Frontal cortex (tissue), 4 donors: Measurements from ENCODE around the gene PSMB1. TPM values are rescaled to one million over a fixed set of nuclear protein-coding genes. Genes with fewer than 3 reads are reported as not detected.
"Not testable (repeated sequence)": the region's sequence is repeated elsewhere in the genome, so short reads cannot be mapped to it uniquely, and the experiment has no call there.

Experiments
- DNase-seq, 2 donors: peaks; one replicate each; pipeline ENCODE4 v3.0.0; 2012; ENCODE audit warnings: low spot score in 2 of 2
- FAIRE-seq: peaks from 2 replicates; lab custom pipeline; 2012; peaks lifted over from hg19 to GRCh38; lab: Jason Lieb, UNC
- total RNA-seq: library from RNA; depleted of rRNA; stranded (reverse); fragments of >200 nt; gene quantifications from one replicate; pipeline ENCODE4 v1.2.3, GENCODE V29; 2014
- donor health status: control.
- donor health status: control.
- donor health status: control.

PSMB1 gene
- total RNA-seq, 1 donor from 2014 or later = 220 TPM

GRCh38 chr6:170506446-170506845, 46.7 kb downstream of the PSMB1 start:
- DNase-seq (no peak), FAIRE-seq (no peak)

DNA sequence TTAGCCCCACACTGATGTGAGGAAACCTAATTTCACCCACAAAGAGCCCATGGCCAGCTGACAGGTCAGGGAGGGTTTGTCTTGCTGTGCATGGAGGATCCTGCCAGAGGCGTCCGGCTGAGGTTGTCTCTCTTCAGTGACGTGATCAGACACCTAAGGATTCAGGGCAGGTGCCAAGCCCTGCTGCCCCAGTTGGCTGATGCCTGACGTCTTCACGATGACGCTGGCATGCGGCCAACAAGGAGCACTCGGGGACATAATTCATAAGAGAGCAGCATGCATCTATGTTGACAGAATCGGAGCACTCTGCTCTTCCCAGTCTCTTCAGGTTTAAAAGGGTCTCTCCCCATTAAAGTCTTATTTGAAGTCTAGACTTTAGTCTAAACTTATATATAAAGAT, 47.8 kb downstream of the PSMB1 start:
- DNase-seq (peak in 1 of 2 donors; percentile 23), FAIRE-seq (no peak)

GRCh38 chr6:170504479-170504878, 48.6 kb downstream of the PSMB1 start:
- FAIRE-seq = no peak
- no peak for DNase-seq

- DNase-seq = no peak
- FAIRE-seq = no peak
Observed at GRCh38 chr6:170503414-170503761, 49.7 kb downstream of the PSMB1 start.

DNA sequence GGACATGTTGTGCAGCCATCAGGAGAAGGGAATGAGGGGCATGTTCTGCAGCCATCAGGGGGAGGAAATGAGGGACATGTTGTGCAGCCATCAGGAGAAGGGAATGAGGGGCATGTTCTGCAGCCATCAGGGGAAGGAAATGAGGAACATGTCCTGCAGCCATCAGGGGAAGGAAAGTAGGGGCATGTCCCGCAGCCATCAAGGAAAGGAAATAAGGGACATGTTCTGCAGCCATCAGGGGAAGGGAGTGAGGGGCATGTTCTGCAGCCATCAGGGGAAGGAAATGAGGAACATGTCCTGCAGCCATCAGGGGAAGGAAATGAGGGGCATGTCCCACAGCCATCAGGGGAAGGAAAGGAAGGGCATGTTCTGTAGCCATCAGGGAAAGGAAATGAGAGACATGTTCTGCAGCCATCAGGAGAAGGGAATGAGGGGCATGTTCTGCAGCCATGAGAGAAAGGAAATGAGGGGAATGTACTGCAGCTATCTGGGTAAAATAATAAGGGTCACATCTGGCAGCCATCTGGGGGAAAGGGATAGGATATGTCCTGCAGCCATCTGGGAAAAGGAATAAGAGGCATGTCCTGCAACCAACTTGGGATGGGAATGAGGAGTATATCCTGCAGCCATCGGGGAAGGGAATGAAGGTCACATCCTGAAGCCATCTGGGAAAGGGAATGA, 50.2 kb downstream of the PSMB1 start:
- not testable (repeated sequence) for FAIRE-seq, DNase-seq

- DNase-seq, FAIRE-seq: not testable (repeated sequence)
Observed at GRCh38 chr6:170502268-170502667, 50.8 kb downstream of the PSMB1 start.

DNA sequence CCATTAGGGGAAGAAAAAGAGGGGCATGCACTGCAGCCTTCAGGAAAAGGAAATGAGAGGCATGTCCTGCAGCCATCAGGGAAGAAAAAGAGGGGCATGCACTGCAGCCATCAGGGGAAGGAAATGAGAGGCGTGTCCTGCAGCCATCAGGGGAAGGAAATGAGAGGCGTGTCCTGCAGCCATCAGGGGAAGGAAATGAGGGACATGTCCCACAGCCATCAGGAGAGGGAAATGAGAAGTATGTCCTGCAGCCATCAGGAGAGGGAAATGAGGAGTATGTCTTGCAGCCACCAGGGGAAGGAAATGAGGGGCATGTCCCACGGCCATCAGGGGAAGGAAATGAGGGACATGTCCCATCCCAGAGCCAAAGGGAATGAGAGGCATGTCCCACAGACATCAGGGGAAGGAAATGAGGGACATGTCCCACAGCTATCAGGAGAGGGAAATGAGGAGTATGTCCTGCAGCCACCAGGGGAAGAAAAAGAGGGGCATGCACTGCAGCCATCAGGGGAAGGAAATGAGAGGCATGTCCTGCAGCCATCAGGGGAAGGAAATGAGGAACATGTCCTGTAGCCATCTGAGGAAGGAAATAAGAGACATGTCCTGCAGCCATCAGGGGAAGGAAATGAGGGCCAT, 52.0 kb downstream of the PSMB1 start:
- DNase-seq (no peak), FAIRE-seq (no peak)

DNA sequence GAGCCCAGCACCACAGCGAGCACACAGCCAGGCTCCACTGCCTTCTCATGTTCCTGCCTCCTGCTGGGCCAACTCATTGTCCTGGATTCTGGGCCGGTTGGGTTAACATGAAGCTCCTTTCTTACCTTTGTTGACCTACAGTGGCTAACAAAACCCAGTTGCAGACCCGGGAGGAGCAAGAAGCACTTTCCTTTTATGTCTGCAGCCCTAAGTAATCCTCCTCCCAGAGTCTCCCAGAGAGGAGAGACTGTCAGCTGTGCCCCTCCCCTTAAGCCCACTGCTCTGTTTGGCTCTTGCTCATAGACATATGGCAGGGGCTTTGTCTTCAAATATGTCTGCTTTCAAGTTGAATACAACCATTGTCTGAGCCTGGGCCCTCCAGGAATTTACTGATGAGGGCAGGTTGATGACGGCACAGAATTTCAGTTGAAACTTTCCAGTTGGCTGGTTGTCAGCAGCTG, 55.2 kb downstream of the PSMB1 start:
- DNase-seq = no peak
- FAIRE-seq = no peak

GRCh38 chr6:170493354-170493753, 59.8 kb downstream of the PSMB1 start:
- FAIRE-seq = no peak

GRCh38 chr6:170490259-170490658, 62.8 kb downstream of the PSMB1 start:
- no peak for FAIRE-seq
- DNase-seq = no peak

More at GRCh38 chr6:170493354-170493753, 59.8 kb downstream of the PSMB1 start:
- DNase-seq = no peak

DNA sequence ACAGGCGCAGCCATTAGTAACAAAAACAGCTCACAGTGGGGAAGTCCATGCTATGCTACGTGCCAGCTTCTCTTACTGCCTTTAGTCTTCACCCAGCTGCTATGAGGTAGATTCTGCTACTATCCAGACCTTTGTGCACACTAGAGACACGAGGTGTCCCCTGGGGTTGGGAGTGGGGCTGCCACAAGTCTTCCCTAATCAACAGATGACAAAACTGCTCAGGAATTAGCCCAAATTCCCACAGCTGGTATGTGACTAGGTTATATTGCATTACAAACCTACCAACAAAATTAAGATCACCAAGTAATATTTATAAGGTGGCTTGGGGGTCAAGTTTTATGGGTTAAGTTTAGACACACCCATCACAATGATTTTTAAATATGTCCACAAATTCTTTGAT, 63.3 kb downstream of the PSMB1 start:
- DNase-seq = no peak
- no peak for FAIRE-seq

GRCh38 chr6:170487707-170488329, 65.3 kb downstream of the PSMB1 start:
- no peak for FAIRE-seq
- no peak for DNase-seq

- FAIRE-seq = no peak
- no peak for DNase-seq
Observed at GRCh38 chr6:170485159-170485558, 67.9 kb downstream of the PSMB1 start.

Other genes with a start within 250 kb of the PSMB1 start
- 57.5 TPM for gene FAM120B, start 246.5 kb downstream of the PSMB1 start, total RNA-seq
- gene TBP, start 1.1 kb upstream of the PSMB1 start, total RNA-seq = 15.5 TPM
- gene PDCD2, start 31.3 kb upstream of the PSMB1 start, total RNA-seq = 37.1 TPM